GM19240 (cell line): ENCODE data around the gene MPEG1.

Experiments used
- DNase-seq: peaks from one replicate; pipeline ENCODE4 v3.0.0; 2011; ENCODE audit warnings: low spot score; ENCODE audit not compliant: insufficient read length

Gene MPEG1

GRCh38 chr11:59172345-59173079 lies 40.2 kb downstream of the MPEG1 start:
- DNase-seq = no peak

GRCh38 chr11:59171508-59172322 lies 41.0 kb downstream of the MPEG1 start, which contains the start of gene DTX4:
Gene DTX4 (plus strand): TSS chr11:59172132. CDS start chr11:59172596, 464 bp downstream.
- peak; percentile 75 for DNase-seq

- no peak for DNase-seq
These were observed 48.7 kb downstream of the MPEG1 start for GRCh38 chr11:59164028-59164427.
